SHP77 (cell line): ENCODE data around the gene GARIN5A.

Source experiments
- DNase-seq, 2 experiments: peaks; one replicate each; lab custom pipeline; 2025; lab: John Stamatoyannopoulos, UW

GARIN5A gene

GRCh38 chr19:50476224-50476906, at the start of gene GARIN5A, which contains the start of gene EMC10:
Gene GARIN5A, minus strand, starts transcription at chr19:50476848. Its CDS starts 460 bp downstream, at chr19:50476388.
Gene EMC10, plus strand, starts transcription at chr19:50476507. Its CDS starts 38 bp downstream, at chr19:50476545.
- DNase-seq: peak; percentile 84 to 88

- no peak for DNase-seq
These were observed 46.2 kb upstream of the GARIN5A start for GRCh38 chr19:50522881-50523280.

GRCh38 chr19:50520822-50521465, 44.3 kb upstream of the GARIN5A start:
- no peak for DNase-seq

- no peak for DNase-seq
These were observed 42.4 kb upstream of the GARIN5A start for GRCh38 chr19:50519006-50519575.

GRCh38 chr19:50518091-50519005, 41.7 kb upstream of the GARIN5A start:
- no peak for DNase-seq

GRCh38 chr19:50517704-50518075, 41.0 kb upstream of the GARIN5A start:
- DNase-seq: no peak

GRCh38 chr19:50516964-50517703, 40.5 kb upstream of the GARIN5A start:
- no peak for DNase-seq

GRCh38 chr19:50516456-50516855, 39.8 kb upstream of the GARIN5A start:
- DNase-seq: no peak

- DNase-seq: no peak
These were observed 38.5 kb upstream of the GARIN5A start for GRCh38 chr19:50515168-50515561.

GRCh38 chr19:50514346-50515167, 37.9 kb upstream of the GARIN5A start:
- DNase-seq: peak; percentile 47 to 71

GRCh38 chr19:50513746-50514345, 37.2 kb upstream of the GARIN5A start, which contains the start of gene ASPDH:
Gene ASPDH, minus strand, starts transcription at chr19:50513913. Its CDS starts 90 bp downstream, at chr19:50513823.
- DNase-seq: no peak

- no peak for DNase-seq
These were observed 36.5 kb upstream of the GARIN5A start for GRCh38 chr19:50512999-50513745.

- no peak for DNase-seq
These were observed 35.7 kb upstream of the GARIN5A start for GRCh38 chr19:50512112-50512998.

GRCh38 chr19:50511069-50511822, 34.6 kb upstream of the GARIN5A start, which contains the start of gene JOSD2:
Gene JOSD2, minus strand, starts transcription at chr19:50511191. Its CDS starts 760 bp downstream, at chr19:50510431.
- peak; percentile 99 to 100 for DNase-seq

- DNase-seq: peak; percentile 66 to 82
These were observed 34.0 kb upstream of the GARIN5A start for GRCh38 chr19:50510700-50511068.

- DNase-seq: no peak
These were observed 33.5 kb upstream of the GARIN5A start for GRCh38 chr19:50510121-50510670.

GRCh38 chr19:50509366-50509765, 32.7 kb upstream of the GARIN5A start:
- no peak for DNase-seq
